Hepatocyte (in vitro differentiated cells): ENCODE data around the gene PITPNB.

Source experiments
- EZH2 ChIP-seq: fragments of 200-600 bp; sonication (generic); IDR thresholded peaks from 2 replicates; pipeline ENCODE4 v1.6.1; 2016; ENCODE audit warnings: antibody characterized with exemption, mild to moderate bottlenecking, borderline replicate concordance
- TF ChIP-seq, protein P1 (sequence below): fragments of 200-600 bp; sonication (generic); IDR thresholded peaks from 2 replicates; pipeline ENCODE4 v1.5.1; 2016; ENCODE audit warnings: antibody characterized with exemption, mild to moderate bottlenecking; ENCODE audit not compliant: poor library complexity

DNA sequence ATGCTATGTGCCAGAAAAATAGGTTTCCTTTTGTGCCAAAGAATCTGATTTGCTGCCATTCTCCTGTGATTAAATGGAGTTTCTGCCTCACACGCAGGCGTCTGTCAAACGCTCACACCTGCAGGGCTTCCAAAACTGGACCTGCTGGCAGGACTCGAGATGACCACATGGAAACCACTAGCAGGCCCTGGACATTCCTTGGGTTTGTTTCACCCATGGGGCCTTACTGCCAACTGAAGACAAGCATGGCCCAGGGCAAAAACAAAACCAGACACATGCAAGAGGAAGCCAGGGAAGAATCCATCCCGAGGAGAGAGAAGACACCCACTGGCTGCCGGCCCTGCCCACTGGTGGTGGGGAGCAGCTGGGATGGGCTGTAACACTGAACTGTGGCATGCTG, 61.6 kb downstream of the PITPNB start:
- TF ChIP-seq, protein P1, sequence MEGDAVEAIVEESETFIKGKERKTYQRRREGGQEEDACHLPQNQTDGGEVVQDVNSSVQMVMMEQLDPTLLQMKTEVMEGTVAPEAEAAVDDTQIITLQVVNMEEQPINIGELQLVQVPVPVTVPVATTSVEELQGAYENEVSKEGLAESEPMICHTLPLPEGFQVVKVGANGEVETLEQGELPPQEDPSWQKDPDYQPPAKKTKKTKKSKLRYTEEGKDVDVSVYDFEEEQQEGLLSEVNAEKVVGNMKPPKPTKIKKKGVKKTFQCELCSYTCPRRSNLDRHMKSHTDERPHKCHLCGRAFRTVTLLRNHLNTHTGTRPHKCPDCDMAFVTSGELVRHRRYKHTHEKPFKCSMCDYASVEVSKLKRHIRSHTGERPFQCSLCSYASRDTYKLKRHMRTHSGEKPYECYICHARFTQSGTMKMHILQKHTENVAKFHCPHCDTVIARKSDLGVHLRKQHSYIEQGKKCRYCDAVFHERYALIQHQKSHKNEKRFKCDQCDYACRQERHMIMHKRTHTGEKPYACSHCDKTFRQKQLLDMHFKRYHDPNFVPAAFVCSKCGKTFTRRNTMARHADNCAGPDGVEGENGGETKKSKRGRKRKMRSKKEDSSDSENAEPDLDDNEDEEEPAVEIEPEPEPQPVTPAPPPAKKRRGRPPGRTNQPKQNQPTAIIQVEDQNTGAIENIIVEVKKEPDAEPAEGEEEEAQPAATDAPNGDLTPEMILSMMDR = no peak
- TF ChIP-seq EZH2 = no peak
